Measurements from ENCODE around the gene GDF10. TPM values are rescaled to one million over a fixed set of nuclear protein-coding genes. Genes with fewer than 3 reads are reported as not detected.

The GDF10 gene
- total RNA-seq, 2 experiments from 2014 or later = 0.89 to 1.0 TPM

GRCh38 chr10:47360419-47361040, 60.5 kb downstream of the GDF10 start:
- CTCF ChIA-PET = no interaction called here
- POLR2A ChIA-PET = no interaction called here

DNA sequence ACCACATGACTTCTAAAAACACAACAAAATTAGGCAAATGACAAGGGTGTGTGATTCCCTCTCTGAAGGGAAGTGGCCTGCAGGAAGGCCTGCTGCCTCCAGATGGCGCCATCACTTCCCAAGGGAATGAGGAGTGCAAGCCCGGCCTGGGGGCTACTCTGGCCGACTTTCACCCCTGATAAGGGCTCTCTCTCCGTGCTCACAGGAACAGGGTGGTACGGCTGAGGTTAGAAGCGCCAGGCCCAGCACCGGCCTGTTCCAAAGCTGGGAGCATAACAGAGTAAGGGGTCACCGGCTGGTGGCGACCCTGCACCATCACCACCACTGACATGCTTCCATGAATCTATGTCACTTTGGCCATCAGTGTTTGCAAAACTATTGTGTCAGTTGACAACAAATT, 61.3 kb downstream of the GDF10 start:
- CTCF ChIA-PET = no interaction called here
- POLR2A ChIA-PET = no interaction called here

- CTCF ChIA-PET = no interaction called here
- POLR2A ChIA-PET = no interaction called here
These were observed 62.2 kb downstream of the GDF10 start for GRCh38 chr10:47362199-47362598.

Other genes starting within 250 kb of the GDF10 start
- gene GDF2, start 22.3 kb downstream of the GDF10 start, total RNA-seq = not detected
- not detected for gene RBP3, start 48.2 kb downstream of the GDF10 start, total RNA-seq
- gene ZNF488, start 84.1 kb downstream of the GDF10 start, total RNA-seq = under 1 TPM; 0.34 to 0.38 TPM
- gene ANXA8, start 183.9 kb downstream of the GDF10 start, total RNA-seq = not detected
- not detected for gene FAM25G, start 191.5 kb downstream of the GDF10 start, total RNA-seq
- 1 to 10 TPM; 3.7 to 3.8 TPM for gene AGAP9, start 223.4 kb downstream of the GDF10 start, total RNA-seq

Data from activated CD8-positive, alpha-beta memory T cell treated with anti-CD3 and anti-CD28 coated beads for 36 hours (primary cell).